Thyroid gland (tissue), 4 donors: ENCODE data around the gene ABLIM1. TPM values are rescaled to one million over a fixed set of nuclear protein-coding genes. Genes with fewer than 3 reads are reported as not detected.
"Not testable (repeated sequence)": the region's sequence is repeated elsewhere in the genome, so short reads cannot be mapped to it uniquely, and the experiment has no call there.

Experiments used
- DNase-seq, 2 donors: peaks; one replicate each; pipeline ENCODE4 v3.0.0-alpha.2; 2019
- H3K27ac ChIP-seq, 3 donors: fragments of 200-600 bp; sonication (generic); 1 replicate in 2 of 3; 2 replicates in 1 of 3; pipeline ENCODE4 v1.5.1; 2016 to 2019; ENCODE audit warnings: mild to moderate bottlenecking in 1 of 3, moderate library complexity in 1 of 3
- H3K27me3 ChIP-seq: fragments of 200-600 bp; sonication (generic); one replicate; pipeline ENCODE4 v1.5.1; 2019
- H3K36me3 ChIP-seq, 2 donors: fragments of 200-600 bp; sonication (generic); one replicate each; pipeline ENCODE4 v1.5.1; 2016 to 2019
- H3K4me1 ChIP-seq, 2 donors: fragments of 200-600 bp; sonication (generic); one replicate each; pipeline ENCODE4 v1.5.1; 2017 to 2019
- H3K4me3 ChIP-seq, 3 donors: fragments of 200-600 bp; sonication (generic); replicated peaks in 1 of 3; 1 replicate in 2 of 3; 2 replicates in 1 of 3; pipeline ENCODE4 v1.5.1; 2016; ENCODE audit warnings: mild to moderate bottlenecking in 1 of 3
- H3K9me3 ChIP-seq: fragments of 200-600 bp; sonication (generic); one replicate; pipeline ENCODE4 v1.5.1; 2017
- CTCF ChIP-seq, 6 experiments: fragments of 200-600 bp in 3 of 6; fragments of 450-650 bp in 3 of 6; sonication (generic) in 3 of 6; IDR thresholded peaks; one replicate each; pipeline ENCODE4 v1.5.1; 2016 to 2019; ENCODE audit warnings: antibody characterized with exemption in 6 of 6, mild to moderate bottlenecking in 2 of 6, inconsistent platforms in 1 of 6, moderate library complexity in 1 of 6
- POLR2A ChIP-seq, 2 donors: fragments of 450-650 bp; IDR thresholded peaks; one replicate each; pipeline ENCODE4 v1.6.1; 2017; ENCODE audit warnings: antibody characterized with exemption in 2 of 2, mild to moderate bottlenecking in 2 of 2, moderate library complexity in 1 of 2
- WGBS, 2 donors: methylation state at CpG; one replicate each; pipeline ENCODE4 v1.1.5; 2017; 5-methylcytosine and 5-hydroxymethylcytosine counted together
- intact Hi-C: fragments of 100-400 bp; cut with DNase I; formaldehyde crosslinking; loops from one replicate; pipeline ENCODE4 v1.15.1; 2023
- total RNA-seq, 4 donors: library from RNA; depleted of rRNA; stranded (reverse); fragments of >200 nt; gene quantifications; one replicate each; pipeline ENCODE4 v1.2.3, GENCODE V29; 2016

ABLIM1 gene
- total RNA-seq, 4 donors from 2014 or later: 225 to 404 (median 382) TPM

- no peaks in the 10 kb centered on the region for H3K36me3 ChIP-seq
- no peaks in the 10 kb centered on the region for H3K27me3 ChIP-seq
- intact Hi-C loops: loop anchor here (10.0 kb wide), 1 partner anchor 64 kb away; no protein-coding TSS in a partner anchor
- H3K4me3 ChIP-seq: no peak overlapping the region
- no peak for DNase-seq
- H3K27ac ChIP-seq: peak overlapping the region; percentile 81 to 89 (median 83)
- no peaks in the 10 kb centered on the region for H3K9me3 ChIP-seq
- peaks cover 11 to 32% of the 10 kb centered on the region in 2 donors for H3K4me1 ChIP-seq
- TF ChIP-seq POLR2A (IDR thresholded peaks at IDR 0.05) (peak in 1 of 2 donors; percentile 17), CTCF (IDR thresholded peaks at IDR 0.05) (no peak)
Measured at GRCh38 chr10:114698271-114699061, 40.4 kb upstream of the ABLIM1 start.

- no peaks in the 10 kb centered on the region for H3K36me3 ChIP-seq
- H3K9me3 ChIP-seq: no peaks in the 10 kb centered on the region
- peak; percentile 98 for DNase-seq
- intact Hi-C loops: loop anchor here (10.0 kb wide), 1 partner anchor 62 kb away; no protein-coding TSS in a partner anchor
- H3K4me3 ChIP-seq: no peak overlapping the region
- WGBS, 2 donors: 31 to 47% methylated on average over 10 of the region's 10 CpGs
- H3K27ac ChIP-seq: peak overlapping the region; percentile 81 to 89 (median 83)
- no peaks in the 10 kb centered on the region for H3K27me3 ChIP-seq
- peak in 1 of 6 experiments; percentile 9 for TF ChIP-seq CTCF (IDR thresholded peaks at IDR 0.05)
- TF ChIP-seq POLR2A (IDR thresholded peaks at IDR 0.05): peak in 1 of 2 donors; percentile 61
- H3K4me1 ChIP-seq: peaks cover 11 to 32% of the 10 kb centered on the region in 2 donors
Measured at GRCh38 chr10:114697061-114697598, 39.1 kb upstream of the ABLIM1 start.

- peak overlapping the region; percentile 63 to 83 (median 81) for H3K27ac ChIP-seq
- not testable (repeated sequence) for H3K36me3 ChIP-seq, DNase-seq, H3K9me3 ChIP-seq, H3K4me3 ChIP-seq, H3K27me3 ChIP-seq
- intact Hi-C loops: loop anchor here (10.0 kb wide), 1 partner anchor 62 kb away; no protein-coding TSS in a partner anchor
- peaks cover 11 to 32% of the 10 kb centered on the region in 2 donors for H3K4me1 ChIP-seq
Measured at GRCh38 chr10:114696301-114696700, 38.2 kb upstream of the ABLIM1 start.

DNA sequence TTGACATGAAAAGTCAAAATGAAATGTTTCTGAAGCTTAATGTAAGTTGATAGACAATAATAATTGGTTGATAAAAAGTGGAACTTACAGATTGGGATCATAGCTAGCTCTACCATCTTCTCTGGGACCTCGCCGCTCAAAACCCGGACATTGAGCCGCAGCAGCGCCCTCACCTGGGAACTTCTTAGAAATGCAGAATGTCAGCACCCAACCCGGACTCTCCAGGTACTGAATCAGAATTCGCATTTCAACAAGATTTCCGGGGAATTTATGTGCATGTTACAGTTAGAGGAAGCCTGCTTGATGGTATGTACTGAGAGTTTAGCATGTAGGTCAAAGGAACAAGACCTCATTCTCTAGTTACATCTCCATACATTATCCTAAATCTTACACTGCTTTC is 36.7 kb upstream of the ABLIM1 start:
- Histone ChIP-seq H3K27ac (no peak overlapping the region), H3K36me3 (no peaks in the 10 kb centered on the region), H3K4me3 (no peak overlapping the region), H3K9me3 (no peaks in the 10 kb centered on the region), H3K4me1 (peaks cover 11 to 32% of the 10 kb centered on the region in 2 donors), H3K27me3 (no peaks in the 10 kb centered on the region)
- DNase-seq: peak in 1 of 2 donors; percentile 22
- TF ChIP-seq POLR2A (IDR thresholded peaks at IDR 0.05) (no peak), CTCF (IDR thresholded peaks at IDR 0.05) (peak in 3 of 6 experiments; percentile 23 to 30 (median 28))
- 72 to 80% methylated on average over 8 of the region's 8 CpGs for WGBS, 2 donors
- intact Hi-C loops: loop anchor here (10.0 kb wide), 1 partner anchor 60 kb away; no protein-coding TSS in a partner anchor

DNA sequence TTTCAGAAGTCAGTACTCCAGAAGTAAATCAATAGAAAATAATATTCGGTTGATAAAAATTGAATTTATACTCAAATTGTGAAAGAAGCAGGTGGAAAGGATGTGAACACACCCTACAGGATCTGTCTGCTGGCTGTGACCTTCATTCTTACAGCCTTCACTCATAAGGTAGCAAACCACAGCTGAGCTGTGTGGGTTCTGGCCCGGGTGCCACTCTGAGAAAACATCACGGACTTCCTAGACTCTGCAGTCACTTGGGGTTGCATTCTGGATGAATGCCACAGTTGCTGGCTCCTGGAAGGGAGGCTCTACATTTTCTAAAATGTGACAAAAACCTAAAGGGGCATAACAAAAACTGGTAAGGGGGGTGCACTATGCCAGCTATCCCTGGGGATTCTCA is 36.0 kb upstream of the ABLIM1 start:
- H3K9me3 ChIP-seq: no peaks in the 10 kb centered on the region
- WGBS, 2 donors: 42 to 45% methylated on average over 3 of the region's 3 CpGs

More for the DNA sequence above, 36.0 kb upstream of the ABLIM1 start:
- H3K27ac ChIP-seq: no peak overlapping the region
- no peak overlapping the region for H3K4me3 ChIP-seq
- intact Hi-C loops: loop anchor here (10.0 kb wide), 1 partner anchor 59 kb away; no protein-coding TSS in a partner anchor
- no peaks in the 10 kb centered on the region for H3K27me3 ChIP-seq
- H3K36me3 ChIP-seq: no peaks in the 10 kb centered on the region
- DNase-seq: peak; percentile 36 to 53
- peaks cover 11 to 32% of the 10 kb centered on the region in 2 donors for H3K4me1 ChIP-seq
- TF ChIP-seq CTCF (IDR thresholded peaks at IDR 0.05) (no peak), POLR2A (IDR thresholded peaks at IDR 0.05) (no peak)
